B cell (primary cell): ENCODE data around the gene TGFBR1.

Experiments used
- EZH2 ChIP-seq: IDR thresholded peaks from 2 replicates; pipeline ENCODE4 v1.6.1; 2012; ENCODE audit warnings: borderline replicate concordance, low read depth, mild to moderate bottlenecking, moderate library complexity, low read length; ENCODE audit not compliant: insufficient read depth, poor library complexity, severe bottlenecking
- TF ChIP-seq, protein P1 (sequence below): fragments of 200-600 bp; IDR thresholded peaks from one replicate; pipeline ENCODE4 v1.8.0; 2022; ENCODE audit warnings: antibody characterized with exemption, mild to moderate bottlenecking

GRCh38 chr9:99090336-99091130 lies 14.4 kb upstream of the TGFBR1 start:
- TF ChIP-seq, protein P1, sequence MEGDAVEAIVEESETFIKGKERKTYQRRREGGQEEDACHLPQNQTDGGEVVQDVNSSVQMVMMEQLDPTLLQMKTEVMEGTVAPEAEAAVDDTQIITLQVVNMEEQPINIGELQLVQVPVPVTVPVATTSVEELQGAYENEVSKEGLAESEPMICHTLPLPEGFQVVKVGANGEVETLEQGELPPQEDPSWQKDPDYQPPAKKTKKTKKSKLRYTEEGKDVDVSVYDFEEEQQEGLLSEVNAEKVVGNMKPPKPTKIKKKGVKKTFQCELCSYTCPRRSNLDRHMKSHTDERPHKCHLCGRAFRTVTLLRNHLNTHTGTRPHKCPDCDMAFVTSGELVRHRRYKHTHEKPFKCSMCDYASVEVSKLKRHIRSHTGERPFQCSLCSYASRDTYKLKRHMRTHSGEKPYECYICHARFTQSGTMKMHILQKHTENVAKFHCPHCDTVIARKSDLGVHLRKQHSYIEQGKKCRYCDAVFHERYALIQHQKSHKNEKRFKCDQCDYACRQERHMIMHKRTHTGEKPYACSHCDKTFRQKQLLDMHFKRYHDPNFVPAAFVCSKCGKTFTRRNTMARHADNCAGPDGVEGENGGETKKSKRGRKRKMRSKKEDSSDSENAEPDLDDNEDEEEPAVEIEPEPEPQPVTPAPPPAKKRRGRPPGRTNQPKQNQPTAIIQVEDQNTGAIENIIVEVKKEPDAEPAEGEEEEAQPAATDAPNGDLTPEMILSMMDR: no peak
- no peak for TF ChIP-seq EZH2
